Suppressor macrophage treated with lipopolysaccharide for 4 hours (primary cell): ENCODE measurements around the gene KRT76.
"Not testable (repeated sequence)": the region's sequence is repeated elsewhere in the genome, so short reads cannot be mapped to it uniquely, and the experiment has no call there.

Experiments
- DNase-seq: peaks from one replicate; pipeline ENCODE4 v3.0.0-alpha.2; 2020

Gene KRT76

DNA sequence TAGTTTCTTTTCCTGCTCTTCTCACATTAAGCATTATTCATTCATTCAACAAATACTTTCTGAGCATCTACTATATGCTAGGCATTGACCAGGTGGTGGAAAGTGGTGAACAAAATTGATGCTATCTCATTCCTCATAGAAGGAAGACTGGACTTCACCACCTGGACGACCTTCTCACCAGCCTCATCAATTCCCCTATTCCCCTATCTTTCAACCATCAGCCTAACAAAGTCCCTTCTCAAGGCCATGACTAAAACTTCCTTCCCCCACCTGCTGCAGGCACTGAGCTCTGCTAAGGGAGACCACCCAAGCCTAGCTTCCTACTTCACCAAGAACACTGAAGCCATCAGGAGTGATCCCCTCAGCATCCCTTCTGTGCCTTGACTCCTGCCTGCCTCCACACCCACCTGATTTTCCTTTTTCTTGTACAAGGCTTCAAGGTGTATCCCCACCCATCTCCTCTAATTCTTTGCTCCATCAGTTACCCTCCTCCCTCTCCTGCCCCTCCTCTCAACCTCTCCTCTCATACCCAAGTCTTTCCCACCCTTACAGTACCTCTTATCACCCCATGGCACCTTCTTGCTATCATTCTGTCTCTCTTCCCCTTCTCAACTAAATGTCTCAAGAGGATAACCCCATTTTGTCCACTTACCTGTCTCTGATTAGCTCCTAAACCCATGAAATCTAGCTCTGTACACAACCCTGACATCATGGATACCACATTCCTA lies 19.5 kb downstream of the KRT76 start:
- no peak for DNase-seq

- no peak for DNase-seq
Measured at GRCh38 chr12:52756281-52756960, 20.7 kb downstream of the KRT76 start.

- no peak for DNase-seq
Measured at GRCh38 chr12:52755533-52755932, 21.6 kb downstream of the KRT76 start.

- no peak for DNase-seq
Measured at GRCh38 chr12:52754135-52754534, 23.0 kb downstream of the KRT76 start.

DNA sequence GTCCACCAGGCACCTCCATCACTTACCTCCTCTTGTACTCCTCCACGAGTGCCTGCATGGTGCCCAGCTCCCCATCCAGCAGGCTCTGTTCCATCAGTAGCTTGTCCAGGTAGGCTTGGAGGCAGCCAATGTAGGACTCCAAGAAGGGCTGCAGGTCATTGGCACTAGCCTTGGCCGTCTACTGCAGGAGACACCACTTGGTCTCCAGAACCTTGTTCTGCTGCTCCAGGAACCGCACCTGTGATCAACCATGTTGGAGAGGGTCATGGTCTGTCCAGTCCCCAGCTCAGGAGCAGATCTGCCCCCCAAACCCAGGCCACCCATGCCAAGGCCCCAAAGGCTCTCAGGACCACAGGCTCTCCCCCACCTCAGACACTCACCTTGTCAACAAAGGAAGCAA lies 23.9 kb downstream of the KRT76 start:
- no peak for DNase-seq

DNA sequence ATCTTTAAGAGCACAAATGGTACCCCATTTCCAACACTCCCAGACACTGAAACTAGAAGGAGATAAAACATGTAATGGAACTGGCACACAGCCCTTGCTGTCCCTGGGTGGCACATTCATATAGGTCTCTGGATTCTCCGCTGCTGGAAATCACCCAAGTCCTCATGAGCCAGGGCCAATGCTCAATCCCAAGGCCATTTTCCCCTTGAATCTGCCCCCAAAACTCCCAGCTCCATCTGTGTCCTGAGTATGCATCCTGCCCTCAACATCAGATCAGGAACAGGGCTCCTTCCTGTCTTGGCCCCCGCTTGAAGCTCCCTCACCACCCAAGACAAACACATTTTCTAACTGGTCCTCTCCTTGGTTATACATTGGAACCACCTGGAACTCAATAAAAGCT lies 24.6 kb downstream of the KRT76 start:
- no peak for DNase-seq

DNA sequence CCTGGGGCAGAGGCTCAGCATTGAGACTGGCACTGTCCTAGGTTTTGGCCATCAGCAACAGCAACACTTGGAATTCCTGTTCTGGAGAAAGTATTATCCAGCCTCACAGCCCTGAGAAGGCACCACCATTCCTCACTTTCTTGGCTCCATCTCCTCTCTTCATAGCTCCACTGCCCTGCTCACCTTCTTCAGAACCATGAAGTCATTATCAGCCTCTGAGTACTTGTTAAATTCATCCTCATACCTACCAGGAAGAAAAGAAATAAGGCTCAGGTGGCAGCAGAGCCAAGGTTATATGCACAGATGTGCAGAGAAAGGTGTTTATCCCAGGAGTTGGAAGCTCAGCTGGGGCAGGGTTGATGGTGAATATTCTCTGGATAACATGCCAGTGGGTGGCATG lies 25.4 kb downstream of the KRT76 start:
- no peak for DNase-seq

- DNase-seq = not testable (repeated sequence)
Measured at GRCh38 chr12:52750532-52750931, 26.6 kb downstream of the KRT76 start.

DNA sequence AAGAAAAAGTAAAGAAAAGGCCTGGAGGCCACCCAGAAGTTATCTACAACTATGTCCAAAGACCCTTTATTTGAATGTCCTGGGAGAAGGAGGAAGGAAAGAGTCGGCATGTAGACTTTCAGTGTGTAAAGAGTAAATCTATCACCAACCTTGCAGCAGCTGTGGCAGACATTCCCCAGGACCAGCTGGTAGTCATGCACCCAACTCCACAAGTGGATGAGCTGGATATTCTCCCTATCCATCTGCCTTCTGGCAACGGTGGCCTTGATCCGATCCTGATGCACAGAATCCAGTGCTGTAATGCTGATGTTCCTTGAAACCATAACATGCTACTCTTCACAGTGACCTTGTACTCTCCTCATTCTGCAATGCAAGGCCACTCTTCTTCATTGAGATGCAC lies 27.3 kb downstream of the KRT76 start:
- no peak for DNase-seq

DNA sequence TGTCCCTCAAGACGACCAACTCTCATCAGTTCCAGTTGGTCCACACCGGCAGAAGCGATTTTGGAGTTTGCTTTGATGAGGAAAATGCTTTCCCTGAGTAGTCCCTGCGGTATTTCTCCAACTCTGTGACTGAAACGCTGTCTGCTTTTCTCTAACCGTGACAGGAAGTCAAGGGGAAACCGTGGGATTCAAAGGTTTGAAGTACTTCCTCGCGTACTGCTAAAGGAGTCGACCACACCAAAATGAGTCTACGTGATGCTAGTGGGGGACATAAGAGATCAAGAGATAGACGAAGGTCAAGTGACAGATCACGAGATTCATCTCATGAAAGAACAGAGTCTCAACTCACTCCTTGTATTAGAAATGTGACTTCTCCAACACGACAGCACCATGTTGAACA lies 28.6 kb downstream of the KRT76 start:
- DNase-seq = no peak

DNA sequence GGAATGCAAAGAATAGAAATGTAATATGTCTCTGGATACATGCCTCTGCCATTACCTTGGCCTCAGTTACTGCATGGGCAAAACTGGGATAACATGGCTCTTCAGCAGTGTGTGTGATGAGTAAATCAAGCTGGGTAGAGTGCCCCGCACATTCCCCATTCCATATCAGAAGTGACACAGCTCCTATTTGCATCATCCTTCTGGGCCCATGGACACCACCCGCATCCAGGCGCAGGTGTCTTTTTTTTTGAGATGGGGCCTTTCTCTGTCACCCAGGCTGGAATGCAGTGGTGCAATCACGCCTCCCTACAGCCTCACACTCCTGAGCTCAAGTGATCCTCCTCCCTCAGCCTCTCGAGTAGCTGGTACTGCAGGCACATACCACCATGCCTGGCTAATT lies 31.6 kb downstream of the KRT76 start:
- no peak for DNase-seq

GRCh38 chr12:52744493-52745156 lies 32.5 kb downstream of the KRT76 start:
- no peak for DNase-seq

DNA sequence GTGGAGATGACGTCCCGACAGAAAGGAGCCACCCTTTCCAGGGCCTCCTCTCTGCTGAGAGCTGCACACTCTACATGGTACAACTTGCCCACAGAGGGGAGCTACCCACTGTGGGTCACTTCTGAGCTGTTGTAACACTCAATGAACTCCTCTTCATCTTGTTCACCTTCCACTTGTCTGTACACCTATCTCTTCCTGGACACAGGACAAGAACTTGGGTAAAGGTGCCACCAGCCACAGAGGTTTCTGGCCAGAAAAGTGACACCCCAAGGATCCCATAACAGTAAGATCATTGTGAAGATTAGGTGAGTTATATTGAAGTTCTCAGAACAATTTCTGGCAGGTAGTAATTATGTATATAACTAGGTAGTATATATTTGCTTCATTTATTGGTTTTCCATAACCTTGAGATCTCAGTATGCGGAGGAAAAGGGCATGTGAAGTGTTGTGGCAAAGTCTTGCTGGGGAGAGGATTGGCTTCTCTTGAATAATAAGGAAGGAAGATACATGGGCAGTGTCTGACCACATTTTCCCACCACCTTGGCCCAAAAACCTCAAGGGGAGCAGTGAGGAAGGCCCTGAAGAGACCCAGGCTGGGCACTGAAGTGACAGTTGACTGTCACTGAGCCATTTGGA lies 34.2 kb downstream of the KRT76 start:
- DNase-seq = no peak

- DNase-seq = no peak
Measured at GRCh38 chr12:52742196-52742580, 35.0 kb downstream of the KRT76 start.

DNA sequence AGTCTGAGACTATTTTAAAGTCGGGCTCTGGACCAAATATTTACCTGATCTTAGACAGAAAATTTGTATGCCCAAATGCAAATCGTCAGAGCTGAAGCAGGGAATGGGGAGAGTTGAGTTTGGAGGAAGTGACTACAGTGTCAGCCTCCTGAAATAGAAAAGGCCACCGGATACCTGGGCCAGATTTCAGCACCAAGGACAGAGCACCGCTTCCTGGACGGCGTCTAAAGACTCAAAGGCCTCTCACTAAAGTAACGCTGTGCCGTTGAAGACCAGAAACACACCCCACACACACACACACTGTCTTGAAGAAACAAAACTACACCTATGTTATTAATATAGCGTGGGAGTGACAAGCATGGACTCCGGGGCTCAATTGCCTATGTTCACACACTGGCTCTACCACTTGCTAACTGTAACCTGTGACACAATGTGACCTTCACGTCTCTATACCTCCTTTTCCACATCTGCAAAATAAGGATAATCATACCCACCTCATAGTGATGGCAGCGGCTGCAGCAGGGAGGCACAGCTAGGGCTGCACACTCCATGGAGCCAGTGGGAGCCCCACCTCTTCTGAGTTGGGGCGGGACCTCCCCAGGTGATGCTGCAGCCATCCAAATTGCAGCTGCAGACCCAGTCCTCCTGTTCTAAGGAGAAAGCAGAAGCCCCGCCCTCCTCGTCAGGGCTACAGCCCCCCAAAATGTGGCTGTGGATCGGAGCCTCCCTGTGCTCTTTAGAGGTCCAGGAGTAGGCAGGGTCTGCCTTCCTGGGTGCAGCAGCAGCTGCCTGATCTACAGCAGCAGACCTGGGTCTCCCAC lies 35.6 kb downstream of the KRT76 start:
- peak; percentile 29 for DNase-seq

GRCh38 chr12:52740584-52740983 lies 36.6 kb downstream of the KRT76 start:
- DNase-seq = peak; percentile 3

GRCh38 chr12:52739963-52740362 lies 37.2 kb downstream of the KRT76 start:
- DNase-seq = no peak

DNA sequence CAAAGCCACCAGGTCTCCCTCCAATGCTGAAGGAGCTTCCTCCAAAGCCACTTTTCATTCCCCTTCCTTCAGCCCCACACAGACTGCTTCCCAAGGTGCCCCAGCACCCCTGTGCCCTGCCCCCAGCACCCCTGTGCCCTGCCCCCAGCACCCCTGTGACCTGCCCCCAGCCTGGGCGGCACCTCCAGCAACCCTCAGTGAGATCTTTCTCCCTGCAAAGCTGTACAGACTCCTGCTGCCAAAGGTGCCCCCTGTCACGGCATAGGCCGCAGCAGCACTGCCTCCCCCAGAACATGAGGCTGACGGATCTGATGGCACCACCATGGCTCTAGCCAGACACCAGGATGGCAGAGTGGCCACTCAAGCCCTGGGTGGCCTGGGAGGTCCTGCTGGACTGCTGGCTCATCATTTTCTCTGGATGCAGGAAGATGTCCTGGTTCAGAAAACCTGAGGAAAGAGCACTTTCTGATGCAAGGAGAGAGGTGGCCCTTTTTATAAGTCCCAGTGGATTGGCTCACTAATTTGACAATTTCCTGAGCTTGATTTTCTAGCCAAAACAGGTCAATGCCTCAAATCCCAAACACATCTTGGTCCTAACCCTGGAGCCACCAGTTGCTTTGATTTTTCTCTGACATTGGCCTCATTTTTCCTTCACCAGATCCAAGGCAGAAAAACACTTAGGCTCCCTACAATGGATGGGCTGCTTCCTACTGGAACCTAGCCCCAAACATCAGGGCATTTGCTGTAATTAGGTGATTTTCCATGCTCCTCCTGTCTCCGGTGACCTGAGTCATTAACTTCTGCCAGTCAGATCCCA lies 41.1 kb downstream of the KRT76 start:
- no peak for DNase-seq

GRCh38 chr12:52735106-52735505 lies 42.0 kb downstream of the KRT76 start:
- no peak for DNase-seq

GRCh38 chr12:52730793-52731192 lies 46.4 kb downstream of the KRT76 start:
- no peak for DNase-seq

DNA sequence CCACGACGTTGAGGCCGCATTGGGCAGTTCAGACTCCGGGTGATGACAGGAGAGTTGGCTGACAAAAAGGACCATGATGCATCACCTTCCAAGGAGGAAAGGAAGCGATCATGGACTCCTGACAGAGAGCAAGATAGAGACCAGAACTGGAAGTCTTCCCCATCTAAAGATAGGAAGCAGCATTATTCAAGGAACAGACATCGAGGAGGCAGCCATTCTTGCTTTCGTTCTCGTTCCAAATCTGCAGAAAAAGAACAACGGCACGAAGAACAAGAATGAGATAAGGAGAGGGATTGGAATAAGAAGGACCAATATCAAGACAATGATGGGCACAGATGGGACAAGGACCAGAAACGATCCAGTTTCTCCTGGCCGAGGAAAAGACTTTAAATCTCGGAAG lies 46.8 kb downstream of the KRT76 start:
- no peak for DNase-seq

GRCh38 chr12:52729147-52729546 lies 48.0 kb downstream of the KRT76 start:
- no peak for DNase-seq
